Tibial nerve (tissue), 4 donors: ENCODE results near the gene PRKACB. TPM values are rescaled to one million over a fixed set of nuclear protein-coding genes. Genes with fewer than 3 reads are reported as not detected.
"Not testable (repeated sequence)": the region's sequence is repeated elsewhere in the genome, so short reads cannot be mapped to it uniquely, and the experiment has no call there.

Experiments
- DNase-seq, 2 donors: peaks; one replicate each; pipeline ENCODE4 v3.0.0-alpha.2; 2019; ENCODE audit warnings: low spot score in 2 of 2
- H3K27ac ChIP-seq, 4 donors: fragments of 200-600 bp; sonication (generic) in 3 of 4; one replicate each; pipeline ENCODE4 v1.5.1; 2017 to 2019; ENCODE audit warnings: mild to moderate bottlenecking in 1 of 4
- H3K27me3 ChIP-seq, 2 donors: fragments of 200-600 bp; sonication (generic) in 1 of 2; one replicate each; pipeline versions ENCODE4 v1.5.1 to v1.6.0; 2017 to 2019
- H3K36me3 ChIP-seq, 3 donors: fragments of 200-600 bp; sonication (generic); one replicate each; pipeline ENCODE4 v1.5.1; 2018 to 2019
- H3K4me1 ChIP-seq, 4 donors: fragments of 200-600 bp; sonication (generic) in 3 of 4; one replicate each; pipeline ENCODE4 v1.5.1; 2017 to 2019
- H3K4me3 ChIP-seq, 4 donors: fragments of 200-600 bp; sonication (generic) in 3 of 4; one replicate each; pipeline ENCODE4 v1.5.1; 2017 to 2019; ENCODE audit warnings: mild to moderate bottlenecking in 1 of 4, moderate library complexity in 1 of 4
- H3K9me3 ChIP-seq, 4 donors: fragments of 200-600 bp; sonication (generic) in 3 of 4; one replicate each; pipeline ENCODE4 v1.5.1; 2017 to 2019
- EP300 ChIP-seq, 2 donors: sonication (generic); formaldehyde crosslinking; IDR thresholded peaks; one replicate each; pipeline ENCODE4 v1.6.1; 2017; ENCODE audit warnings: antibody characterized with exemption in 2 of 2, mild to moderate bottlenecking in 1 of 2
- POLR2A ChIP-seq, 2 donors: fragments of 450-650 bp; IDR thresholded peaks; one replicate each; pipeline ENCODE4 v1.6.1; 2017; ENCODE audit warnings: antibody characterized with exemption in 2 of 2, mild to moderate bottlenecking in 2 of 2, moderate library complexity in 2 of 2
- WGBS, 2 donors: methylation state at CpG; one replicate each; pipeline ENCODE4 v1.1.5; 2018; 5-methylcytosine and 5-hydroxymethylcytosine counted together
- small RNA-seq: library from RNA; depleted of rRNA; stranded (forward); fragments of <200 nt; gene quantifications from one replicate; pipeline ENCODE3, GENCODE V24; 2016
- total RNA-seq, 4 donors: library from RNA; depleted of rRNA; stranded (reverse); fragments of >200 nt; gene quantifications; one replicate each; pipeline ENCODE4 v1.1.0, GENCODE V29; 2016
- TF ChIP-seq, protein P1 (sequence below), 5 experiments: fragments of 200-600 bp in 3 of 5; fragments of 450-650 bp in 2 of 5; sonication (generic) in 3 of 5; IDR thresholded peaks; one replicate each; pipeline ENCODE4 v1.5.1; 2016 to 2019; ENCODE audit warnings: antibody characterized with exemption in 5 of 5, mild to moderate bottlenecking in 3 of 5, moderate library complexity in 2 of 5

PRKACB gene
- total RNA-seq, 4 donors from 2014 or later, result 13.4 to 17.3 (median 15.3) TPM

DNA sequence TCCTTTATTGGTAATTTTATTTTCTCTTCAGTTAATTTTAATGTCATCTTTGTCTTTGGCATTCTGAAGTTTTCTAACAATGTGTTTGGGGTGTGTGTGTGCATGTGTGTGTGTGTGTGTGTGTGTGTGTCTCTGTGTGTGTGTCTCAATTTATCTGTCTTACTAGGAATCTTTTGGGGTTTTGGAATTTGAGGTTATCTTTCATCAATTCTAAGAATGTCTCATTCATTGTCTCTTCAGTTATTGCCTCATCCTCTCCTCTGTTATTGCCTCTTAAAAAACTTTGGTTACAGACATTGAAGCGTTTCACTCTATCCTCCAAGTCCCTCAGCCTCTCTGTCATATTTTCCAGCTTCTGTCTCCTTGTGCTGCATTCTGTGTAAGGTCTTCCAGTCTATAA lies 139.3 kb downstream of the PRKACB start:
- no peak for DNase-seq
- Histone ChIP-seq H3K9me3 (peaks cover 0 to 11% (median 3%) of the 10 kb centered on the region in 4 donors), H3K4me1 (no peaks in the 10 kb centered on the region), H3K4me3 (no peak overlapping the region), H3K27ac (no peak overlapping the region), H3K36me3 (no peaks in the 10 kb centered on the region), H3K27me3 (no peaks in the 10 kb centered on the region)
- 26 to 33% methylated on average over 1 of the region's 1 CpG for WGBS, 2 donors
- TF ChIP-seq, protein P1, sequence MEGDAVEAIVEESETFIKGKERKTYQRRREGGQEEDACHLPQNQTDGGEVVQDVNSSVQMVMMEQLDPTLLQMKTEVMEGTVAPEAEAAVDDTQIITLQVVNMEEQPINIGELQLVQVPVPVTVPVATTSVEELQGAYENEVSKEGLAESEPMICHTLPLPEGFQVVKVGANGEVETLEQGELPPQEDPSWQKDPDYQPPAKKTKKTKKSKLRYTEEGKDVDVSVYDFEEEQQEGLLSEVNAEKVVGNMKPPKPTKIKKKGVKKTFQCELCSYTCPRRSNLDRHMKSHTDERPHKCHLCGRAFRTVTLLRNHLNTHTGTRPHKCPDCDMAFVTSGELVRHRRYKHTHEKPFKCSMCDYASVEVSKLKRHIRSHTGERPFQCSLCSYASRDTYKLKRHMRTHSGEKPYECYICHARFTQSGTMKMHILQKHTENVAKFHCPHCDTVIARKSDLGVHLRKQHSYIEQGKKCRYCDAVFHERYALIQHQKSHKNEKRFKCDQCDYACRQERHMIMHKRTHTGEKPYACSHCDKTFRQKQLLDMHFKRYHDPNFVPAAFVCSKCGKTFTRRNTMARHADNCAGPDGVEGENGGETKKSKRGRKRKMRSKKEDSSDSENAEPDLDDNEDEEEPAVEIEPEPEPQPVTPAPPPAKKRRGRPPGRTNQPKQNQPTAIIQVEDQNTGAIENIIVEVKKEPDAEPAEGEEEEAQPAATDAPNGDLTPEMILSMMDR (IDR thresholded peaks at IDR 0.05), result no peak
- TF ChIP-seq POLR2A (IDR thresholded peaks at IDR 0.05) (no peak), EP300 (IDR thresholded peaks at IDR 0.05) (no peak)

DNA sequence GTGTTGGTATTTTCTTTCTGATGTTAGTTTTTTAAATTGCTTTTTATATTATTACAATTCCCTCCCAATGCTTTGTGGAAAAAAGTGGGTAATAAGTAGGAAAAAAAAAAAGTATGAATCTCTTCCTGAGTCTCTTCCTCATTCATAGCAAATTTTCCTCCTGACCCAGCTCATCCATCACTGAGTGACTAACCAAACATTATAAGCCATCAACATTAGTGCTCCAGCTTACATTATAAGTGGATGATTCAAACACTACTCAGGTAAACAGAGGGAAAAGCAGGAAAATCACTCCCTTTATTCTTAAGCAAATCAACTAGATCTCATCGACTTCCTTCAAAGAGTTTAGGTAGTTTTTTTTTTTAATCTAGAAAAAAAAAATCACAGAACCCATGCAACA lies 142.0 kb downstream of the PRKACB start:
- Histone ChIP-seq H3K36me3 (no peaks in the 10 kb centered on the region), H3K4me1 (no peaks in the 10 kb centered on the region), H3K9me3 (peaks cover 0 to 17% (median 3%) of the 10 kb centered on the region in 4 donors), H3K27ac (no peak overlapping the region), H3K4me3 (no peak overlapping the region), H3K27me3 (no peaks in the 10 kb centered on the region)
- DNase-seq, result no peak
- WGBS, 2 donors, result 84 to 85% methylated on average over 1 of the region's 1 CpG
- TF ChIP-seq, protein P1 (IDR thresholded peaks at IDR 0.05), result no peak
- TF ChIP-seq POLR2A (IDR thresholded peaks at IDR 0.05), result no peak
- TF ChIP-seq EP300 (IDR thresholded peaks at IDR 0.05), result no peak

DNA sequence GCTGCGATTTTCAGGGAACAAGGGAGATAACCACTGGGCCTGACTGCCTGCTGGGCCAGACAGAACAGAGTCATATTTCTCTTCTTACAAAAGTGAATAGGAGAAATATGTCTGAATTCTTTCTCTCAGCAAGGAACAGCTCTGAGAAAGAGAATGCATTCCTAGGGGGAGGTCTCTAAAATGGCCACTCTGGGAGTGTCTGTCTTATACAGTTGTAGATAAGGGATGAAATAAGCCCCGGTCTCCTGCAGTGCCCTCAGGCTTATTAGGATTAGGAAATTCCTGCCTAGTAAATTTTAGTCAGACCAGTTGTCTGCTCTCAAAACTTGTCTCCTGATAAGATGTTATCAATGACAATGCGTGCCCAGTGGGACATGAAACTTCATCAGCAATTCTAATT lies 143.3 kb downstream of the PRKACB start:
- H3K4me3 ChIP-seq, H3K27ac ChIP-seq, H3K36me3 ChIP-seq, H3K4me1 ChIP-seq, H3K27me3 ChIP-seq, DNase-seq: not testable (repeated sequence)
- WGBS, 2 donors, result 65 to 74% methylated on average over 3 of the region's 3 CpGs
- peaks cover 0 to 17% (median 3%) of the 10 kb centered on the region in 4 donors for H3K9me3 ChIP-seq

Small RNA genes within 50 kb of the gene (small RNA-seq; reads per million reads assigned to genes)
- gene AL450063.1 (not detected), gene RF00410 (not detected)

Other genes with a start within 250 kb of the PRKACB start
- gene TTLL7, start 145.1 kb upstream of the PRKACB start, total RNA-seq, result 10 to 100 TPM in 2 of 4 donors, 1 to 10 TPM in 2; 8.4 to 21.6 (median 12.0) TPM
- 1 to 10 TPM in 2 of 4 donors, not detected in 2; 1.0 to 1.5 TPM for gene SAMD13, start 157.4 kb downstream of the PRKACB start, total RNA-seq